Eye (tissue), 1 donor: ENCODE results near the gene F2R.
"Not testable (repeated sequence)": the region's sequence is repeated elsewhere in the genome, so short reads cannot be mapped to it uniquely, and the experiment has no call there.

Experiments
- DNase-seq: peaks from one replicate; pipeline ENCODE4 v3.0.0-alpha.2; 2015

F2R gene

DNA sequence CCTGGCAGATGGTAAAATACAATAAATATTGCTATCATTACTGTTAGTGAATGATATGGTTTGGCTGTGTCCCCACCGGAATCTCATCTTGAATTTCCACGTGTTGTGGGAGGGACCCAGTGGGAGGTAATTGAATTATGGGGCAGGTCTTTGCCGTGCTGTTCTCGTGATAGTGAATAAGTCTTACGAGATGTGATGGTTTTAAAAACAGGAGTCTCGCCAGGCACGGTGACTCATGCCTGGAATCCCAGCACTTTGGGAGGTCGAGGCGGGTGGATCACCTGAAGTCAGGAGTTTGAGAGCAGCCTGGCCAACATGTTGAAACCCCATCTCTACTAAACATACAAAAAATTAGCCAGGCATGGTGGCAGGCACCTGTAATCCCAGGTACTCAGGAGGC, 45.2 kb downstream of the F2R start:
- not testable (repeated sequence) for DNase-seq

DNA sequence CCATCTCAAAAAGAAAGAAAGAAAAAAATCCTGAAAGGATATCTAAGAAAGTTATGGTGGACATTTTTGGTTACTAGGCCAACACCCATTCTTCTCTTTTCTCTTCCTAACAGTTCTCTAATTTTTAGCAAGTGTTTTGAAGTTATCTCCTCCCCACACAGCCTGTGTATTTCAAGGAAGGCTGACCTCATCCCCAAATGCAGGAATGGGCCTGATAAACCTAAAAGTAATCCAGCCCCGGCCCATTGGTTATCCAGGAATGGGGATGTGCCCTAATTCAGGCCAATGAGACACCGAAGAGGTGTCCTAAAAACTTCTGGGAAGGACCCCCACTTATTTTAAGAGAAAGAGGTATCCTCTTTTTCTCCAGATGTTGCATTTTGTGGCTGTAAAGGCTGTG, 46.6 kb downstream of the F2R start:
- DNase-seq = no peak

DNA sequence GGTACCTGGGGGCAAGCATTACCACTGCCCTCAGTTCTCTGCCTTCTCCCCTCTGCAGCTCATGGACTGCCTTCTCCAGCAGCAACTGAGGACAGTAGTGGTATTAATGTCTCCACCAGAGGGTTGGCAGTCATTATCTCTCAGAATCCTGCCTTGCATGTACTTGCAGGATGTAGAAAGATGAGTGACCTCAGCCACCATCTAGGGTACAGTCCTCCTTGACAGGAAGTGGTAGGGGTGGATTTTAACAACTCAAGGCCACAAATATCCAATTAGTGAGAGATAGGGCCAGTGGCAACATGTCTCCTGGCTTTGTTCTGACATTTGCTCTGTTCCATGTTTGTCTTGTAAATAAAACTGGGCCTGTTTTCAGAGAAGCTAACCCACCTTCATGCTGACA, 47.2 kb downstream of the F2R start:
- DNase-seq = no peak

DNA sequence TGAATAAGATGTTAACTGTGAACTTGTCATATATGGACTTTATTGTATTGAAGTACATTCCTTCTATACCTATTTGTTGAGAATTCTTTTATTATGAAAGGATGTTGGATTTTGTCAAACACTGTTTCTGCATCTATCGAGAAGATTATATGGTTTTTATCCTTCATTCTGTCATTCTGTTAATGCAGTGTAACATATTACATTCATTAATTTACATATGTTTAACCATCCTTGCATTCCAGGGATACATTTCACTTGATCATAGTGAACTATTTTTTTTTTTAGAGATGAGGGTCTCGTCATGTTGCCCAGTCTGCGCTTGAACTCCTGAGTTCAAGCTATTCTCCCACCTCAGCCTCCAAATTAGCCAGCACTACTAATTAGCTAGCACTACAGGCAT, 48.4 kb downstream of the F2R start:
- no peak for DNase-seq

DNA sequence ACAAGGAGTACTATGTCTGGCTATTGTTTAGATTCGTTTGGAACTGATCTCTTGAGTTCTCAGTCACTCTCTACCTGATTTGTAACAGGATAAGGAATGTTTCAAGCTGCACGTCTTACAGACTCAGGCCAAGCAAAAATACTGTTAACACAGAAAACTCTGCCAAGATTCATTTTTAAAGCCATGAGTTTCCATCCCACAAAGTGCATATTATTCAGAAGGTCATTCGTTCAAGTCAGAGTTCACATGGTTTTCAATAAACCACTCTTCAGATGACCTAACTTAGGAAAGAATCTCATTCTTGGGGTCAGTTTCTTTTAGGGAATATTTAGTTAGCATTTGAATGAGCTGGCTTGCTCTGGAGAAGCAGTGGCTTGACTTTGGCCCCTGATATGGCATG, 49.3 kb downstream of the F2R start:
- DNase-seq = peak; percentile 10

DNA sequence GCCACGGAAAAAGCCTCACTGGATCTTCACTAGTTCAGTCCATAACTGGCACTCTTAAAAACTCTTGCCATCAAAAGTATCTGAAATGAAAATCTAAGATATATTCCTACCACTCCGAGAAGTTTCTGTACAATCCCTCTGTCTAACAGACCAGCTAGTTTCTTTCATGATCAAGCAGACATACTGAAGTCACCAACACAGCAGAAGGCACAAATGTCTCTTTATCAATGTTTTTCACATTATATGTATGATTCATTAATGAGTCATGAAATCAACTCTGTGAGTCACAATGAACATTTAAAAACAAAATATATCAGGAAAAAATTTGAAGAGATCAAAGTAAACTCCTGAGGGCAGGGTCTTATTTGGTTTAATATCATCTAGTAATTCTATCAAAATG, 50.8 kb downstream of the F2R start:
- DNase-seq = no peak

DNA sequence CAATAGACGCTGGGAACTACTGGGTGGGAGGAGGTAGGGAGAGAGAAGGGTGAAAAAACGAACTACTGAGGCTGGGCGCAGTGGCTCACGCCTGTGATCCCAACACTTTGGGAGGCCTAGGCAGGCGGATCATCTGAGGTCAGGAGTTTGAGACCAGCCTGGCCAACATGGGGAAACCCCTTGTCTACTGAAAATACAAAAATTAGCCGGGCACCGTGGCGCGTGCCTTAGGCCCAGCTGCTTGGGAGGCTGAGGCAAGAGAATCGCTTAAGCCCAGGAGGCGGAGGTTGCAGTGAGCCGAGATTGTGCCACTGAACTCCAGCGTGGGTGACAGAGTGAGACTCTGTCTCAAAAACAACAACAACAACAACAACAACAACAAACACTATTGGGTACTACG, 55.1 kb downstream of the F2R start:
- not testable (repeated sequence) for DNase-seq

DNA sequence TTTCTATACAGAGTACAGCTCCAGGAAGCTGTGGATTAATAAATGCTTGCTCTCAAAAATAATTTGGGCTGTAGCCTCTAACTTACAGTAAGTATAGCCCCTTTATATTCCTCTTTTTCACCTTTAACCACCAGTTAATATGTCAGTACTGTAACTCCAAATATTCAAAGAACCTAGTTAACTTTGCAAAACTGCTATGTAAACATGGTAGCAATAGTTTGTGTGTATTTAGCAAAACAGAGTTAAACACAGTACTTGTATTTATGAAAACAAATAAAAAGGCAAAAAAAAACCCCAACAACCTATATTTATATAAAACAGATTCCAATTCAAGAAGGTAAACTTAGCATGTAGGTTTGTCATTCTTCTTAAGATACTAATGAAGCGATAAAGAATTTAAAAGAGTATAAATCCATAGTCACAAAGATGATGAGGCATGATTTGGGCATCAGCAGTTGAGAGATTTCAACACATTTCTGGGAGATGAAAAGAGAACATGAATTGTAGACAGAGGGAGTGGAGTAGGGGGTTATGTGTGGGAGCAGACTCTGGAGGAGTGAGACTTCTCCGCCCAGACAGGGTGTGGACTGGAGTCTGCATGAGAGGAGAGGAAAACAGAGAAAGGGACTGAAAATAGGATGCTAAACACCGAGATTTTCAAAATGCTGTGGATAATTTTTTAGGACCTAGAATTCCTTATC, 55.9 kb downstream of the F2R start:
- DNase-seq = no peak

DNA sequence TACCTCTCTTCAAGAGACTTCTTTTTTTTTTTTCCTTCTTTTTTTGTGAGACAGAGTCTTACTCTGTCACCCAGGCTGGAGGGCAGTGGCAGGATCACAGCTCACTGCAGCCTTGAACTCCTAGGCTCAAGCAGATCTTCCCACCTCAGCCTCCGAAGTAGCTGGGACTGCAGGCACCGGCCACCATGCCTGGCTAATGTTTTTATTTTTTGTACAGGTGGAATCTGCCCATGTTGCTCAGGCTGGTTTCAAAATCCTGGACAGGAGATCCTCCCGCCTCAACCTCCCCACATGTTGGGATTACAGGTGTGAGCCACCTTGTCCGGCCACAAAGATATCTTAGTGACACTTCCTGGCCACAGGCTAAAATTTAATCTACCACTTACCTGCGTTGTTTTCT, 60.0 kb downstream of the F2R start:
- no peak for DNase-seq

DNA sequence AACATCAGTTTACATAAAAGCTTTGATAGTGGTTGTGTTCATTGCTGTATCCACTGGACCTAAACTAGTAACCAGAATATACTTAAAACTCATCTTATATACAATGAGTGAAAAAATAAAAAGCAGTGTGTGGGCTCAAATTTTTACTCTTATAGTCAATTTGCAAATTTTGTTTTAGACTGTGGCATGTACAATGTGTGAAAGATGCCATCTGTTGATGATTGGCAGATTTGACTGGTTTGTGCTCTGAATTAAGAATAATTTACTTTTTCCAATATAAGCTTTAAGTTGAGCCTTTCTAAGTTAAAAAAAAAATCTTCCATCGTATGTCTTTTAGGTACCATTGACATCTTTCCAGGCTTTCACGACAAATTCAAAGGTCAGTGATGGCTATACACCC, 60.5 kb downstream of the F2R start:
- no peak for DNase-seq

DNA sequence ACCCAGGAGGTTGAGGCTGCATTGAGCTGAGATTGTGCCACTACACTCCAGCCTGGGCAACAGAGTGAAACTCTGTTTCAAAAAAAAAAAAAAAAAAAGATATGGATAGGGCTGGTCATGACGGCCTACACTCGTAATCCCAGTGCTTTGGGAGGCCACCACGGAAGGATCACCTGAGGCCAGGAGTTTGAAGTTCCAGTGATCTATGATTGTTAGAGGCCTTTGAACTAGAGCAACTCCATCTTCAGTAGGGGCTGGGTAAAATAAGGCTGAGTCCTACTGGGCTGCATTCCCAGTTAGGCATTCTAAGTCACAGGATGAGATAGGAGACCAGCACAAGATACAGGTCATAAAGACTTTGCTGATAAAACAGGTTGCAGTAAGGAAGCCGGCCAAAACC, 64.7 kb downstream of the F2R start:
- not testable (repeated sequence) for DNase-seq

DNA sequence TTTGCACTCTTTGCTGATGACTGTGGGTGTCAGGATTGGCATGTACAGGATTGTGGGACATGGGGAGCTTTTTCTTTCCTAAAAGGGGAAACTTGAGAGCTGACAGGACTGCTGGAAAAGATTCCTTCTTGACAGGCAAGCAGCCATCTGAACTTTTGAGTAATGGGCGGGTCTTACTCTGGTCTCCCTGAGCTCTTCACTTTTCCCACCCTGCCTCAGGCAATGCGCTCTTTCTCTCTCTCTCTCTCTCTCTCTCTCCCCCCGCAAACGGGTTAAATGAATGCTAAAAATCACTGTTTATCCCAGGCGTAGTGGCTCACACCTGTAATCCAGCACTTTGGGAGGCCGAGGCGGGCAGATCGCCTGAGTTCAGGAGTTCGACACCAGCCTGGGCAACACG, 65.8 kb downstream of the F2R start:
- no peak for DNase-seq

DNA sequence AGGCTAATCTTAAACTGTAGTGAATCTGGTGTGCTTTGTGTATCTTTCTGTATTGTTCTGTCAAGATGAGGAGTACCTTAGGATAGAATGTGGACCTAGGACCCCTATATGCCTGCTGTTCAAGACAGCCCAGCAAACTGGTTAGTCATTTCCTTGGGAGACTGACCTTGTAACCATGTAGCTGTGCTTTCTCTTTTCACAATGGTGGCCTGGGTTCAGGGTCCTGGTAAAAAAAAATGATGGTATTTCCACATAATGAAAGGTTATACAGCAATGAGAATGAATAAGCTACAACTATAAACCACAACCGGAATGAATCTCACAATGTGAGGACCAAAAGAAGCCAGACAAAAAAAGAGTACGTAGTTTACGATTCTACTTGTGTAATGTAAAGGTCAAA, 66.5 kb downstream of the F2R start:
- DNase-seq = no peak
